GM12892 (cell line): Measurements from ENCODE around the gene VAMP8.

Experiments
- POLR2A ChIP-seq: IDR thresholded peaks from 2 replicates; pipeline ENCODE4 v1.6.1; 2011; ENCODE audit warnings: low read depth, low read length, control low read depth
- POLR2AphosphoS5 ChIP-seq: IDR thresholded peaks from 2 replicates; pipeline ENCODE4 v1.6.1; 2011; ENCODE audit warnings: low read depth, low read length, control low read depth

DNA sequence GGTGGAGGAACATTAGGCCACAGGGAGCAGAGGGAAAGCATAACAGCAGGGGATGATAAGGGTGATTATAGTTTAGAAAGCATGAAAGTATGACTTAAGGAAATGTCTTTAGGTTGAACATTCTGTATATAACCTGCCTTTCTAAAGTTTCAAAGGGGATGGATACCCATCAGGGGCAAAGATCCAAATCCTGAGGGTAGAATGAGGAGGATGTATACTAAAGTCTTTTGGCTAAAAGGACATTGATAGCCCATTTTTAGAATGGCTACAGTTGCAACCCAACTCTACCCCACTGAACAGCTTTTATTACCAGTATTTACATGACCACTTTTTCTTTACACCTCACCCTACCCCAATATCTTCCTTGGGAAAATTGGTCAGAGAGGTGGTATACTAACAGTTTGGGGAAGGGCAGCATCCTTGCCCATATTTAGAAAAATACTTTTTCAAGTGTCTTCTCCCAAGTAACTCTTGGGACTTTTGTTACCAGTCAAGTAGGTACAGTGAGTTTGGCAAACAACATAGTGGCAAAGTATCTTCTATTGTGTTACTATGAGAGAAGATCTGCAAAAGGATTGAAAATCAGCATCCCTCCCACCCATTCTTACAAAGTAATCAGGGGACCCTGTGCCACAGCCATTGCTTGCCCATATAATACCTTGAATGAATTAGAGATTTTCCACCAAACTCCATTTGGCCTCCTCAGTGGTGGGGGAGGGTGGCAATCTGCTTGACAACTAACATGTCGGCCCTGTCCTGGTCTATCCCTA lies 30.1 kb upstream of the VAMP8 start:
- TF ChIP-seq POLR2A = no peak; the same call in 1 of the 2 replicates
- no peak for TF ChIP-seq POLR2AphosphoS5
